IgD-negative memory B cell (primary cell): ENCODE data around the gene FAM25G. TPM values are rescaled to one million over a fixed set of nuclear protein-coding genes. Genes with fewer than 3 reads are reported as not detected.
"Not testable (repeated sequence)": the region's sequence is repeated elsewhere in the genome, so short reads cannot be mapped to it uniquely, and the experiment has no call there.

Source experiments
- H3K27ac Mint-ChIP-seq, 3 donors: one replicate each; pipeline ENCODE4 v1.8.0; 2020 to 2022; ENCODE audit warnings: mild to moderate bottlenecking in 3 of 3, mixed read lengths in 3 of 3, moderate library complexity in 1 of 3
- H3K27me3 Mint-ChIP-seq: one replicate; pipeline ENCODE4 v1.8.0; 2021; ENCODE audit warnings: mixed read lengths
- H3K36me3 Mint-ChIP-seq: one replicate; pipeline ENCODE4 v1.8.0; 2020; ENCODE audit warnings: mild to moderate bottlenecking, mixed read lengths
- H3K4me1 Mint-ChIP-seq, 3 donors: one replicate each; pipeline ENCODE4 v1.8.0; 2020 to 2022; ENCODE audit warnings: mixed read lengths in 3 of 3, mild to moderate bottlenecking in 1 of 3
- H3K4me3 Mint-ChIP-seq, 4 donors: one replicate each; pipeline ENCODE4 v1.8.0; 2020 to 2022; ENCODE audit warnings: mild to moderate bottlenecking in 4 of 4, mixed read lengths in 4 of 4, moderate library complexity in 3 of 4
- H3K9me3 Mint-ChIP-seq, 3 donors: one replicate each; pipeline ENCODE4 v1.8.0; 2020 to 2021; ENCODE audit warnings: mixed read lengths in 3 of 3, mild to moderate bottlenecking in 1 of 3
- polyA plus RNA-seq: library from polyadenylated mRNA; unstranded; fragments of 300-500 nt; fragmentation: Illumina TruSeq; gene quantifications from one replicate; pipeline ENCODE4 v1.2.3, GENCODE V29; 2021

Gene FAM25G
- polyA plus RNA-seq: not detected

GRCh38 chr10:47491600-47491999, at the start of gene FAM25G:
FAM25G (minus strand) TSS chr10:47491700; CDS start chr10:47491674, 26 bp downstream.
- H3K27me3 Mint-ChIP-seq, H3K9me3 Mint-ChIP-seq, H3K4me3 Mint-ChIP-seq, H3K36me3 Mint-ChIP-seq, H3K4me1 Mint-ChIP-seq, H3K27ac Mint-ChIP-seq: not testable (repeated sequence)

GRCh38 chr10:47536430-47536829, 44.9 kb upstream of the FAM25G start:
- H3K27ac Mint-ChIP-seq, H3K9me3 Mint-ChIP-seq, H3K27me3 Mint-ChIP-seq, H3K4me3 Mint-ChIP-seq, H3K4me1 Mint-ChIP-seq, H3K36me3 Mint-ChIP-seq: not testable (repeated sequence)

GRCh38 chr10:47523475-47523874, 32.0 kb upstream of the FAM25G start, which contains the start of gene AGAP9:
AGAP9 (minus strand) TSS chr10:47523638; CDS start chr10:47523526, 112 bp downstream.
- H3K4me1 Mint-ChIP-seq, H3K9me3 Mint-ChIP-seq, H3K27ac Mint-ChIP-seq, H3K27me3 Mint-ChIP-seq, H3K36me3 Mint-ChIP-seq, H3K4me3 Mint-ChIP-seq: not testable (repeated sequence)

GRCh38 chr10:47502313-47502712, 10.8 kb upstream of the FAM25G start:
- not testable (repeated sequence) for H3K27me3 Mint-ChIP-seq, H3K9me3 Mint-ChIP-seq, H3K4me3 Mint-ChIP-seq, H3K4me1 Mint-ChIP-seq, H3K36me3 Mint-ChIP-seq, H3K27ac Mint-ChIP-seq

- H3K27me3 Mint-ChIP-seq, H3K9me3 Mint-ChIP-seq, H3K27ac Mint-ChIP-seq, H3K4me1 Mint-ChIP-seq, H3K4me3 Mint-ChIP-seq, H3K36me3 Mint-ChIP-seq: not testable (repeated sequence)
These were observed 2.7 kb upstream of the FAM25G start for GRCh38 chr10:47494226-47494625.

GRCh38 chr10:47489630-47490029, 1.9 kb downstream of the FAM25G start:
- not testable (repeated sequence) for H3K36me3 Mint-ChIP-seq, H3K27me3 Mint-ChIP-seq, H3K4me3 Mint-ChIP-seq, H3K27ac Mint-ChIP-seq, H3K9me3 Mint-ChIP-seq, H3K4me1 Mint-ChIP-seq

- not testable (repeated sequence) for H3K27ac Mint-ChIP-seq, H3K4me3 Mint-ChIP-seq, H3K9me3 Mint-ChIP-seq, H3K4me1 Mint-ChIP-seq, H3K27me3 Mint-ChIP-seq, H3K36me3 Mint-ChIP-seq
These were observed 5.6 kb downstream of the FAM25G start for GRCh38 chr10:47485943-47486342.

- not testable (repeated sequence) for H3K4me3 Mint-ChIP-seq, H3K27me3 Mint-ChIP-seq, H3K4me1 Mint-ChIP-seq, H3K36me3 Mint-ChIP-seq, H3K9me3 Mint-ChIP-seq, H3K27ac Mint-ChIP-seq
These were observed 6.7 kb downstream of the FAM25G start for GRCh38 chr10:47484786-47485185.

GRCh38 chr10:47483923-47484322, 7.6 kb downstream of the FAM25G start, which contains the start of gene ANXA8:
ANXA8 (minus strand) TSS chr10:47484115; CDS start chr10:47483933, 182 bp downstream.
- H3K27ac Mint-ChIP-seq, H3K4me1 Mint-ChIP-seq, H3K36me3 Mint-ChIP-seq, H3K27me3 Mint-ChIP-seq, H3K9me3 Mint-ChIP-seq, H3K4me3 Mint-ChIP-seq: not testable (repeated sequence)

- H3K27me3 Mint-ChIP-seq, H3K36me3 Mint-ChIP-seq, H3K4me3 Mint-ChIP-seq, H3K27ac Mint-ChIP-seq, H3K9me3 Mint-ChIP-seq, H3K4me1 Mint-ChIP-seq: not testable (repeated sequence)
These were observed 9.1 kb downstream of the FAM25G start for GRCh38 chr10:47482367-47482766.

- H3K9me3 Mint-ChIP-seq, H3K27me3 Mint-ChIP-seq, H3K4me1 Mint-ChIP-seq, H3K36me3 Mint-ChIP-seq, H3K27ac Mint-ChIP-seq, H3K4me3 Mint-ChIP-seq: not testable (repeated sequence)
These were observed 9.7 kb downstream of the FAM25G start for GRCh38 chr10:47481768-47482181.

- H3K4me1 Mint-ChIP-seq, H3K27me3 Mint-ChIP-seq, H3K27ac Mint-ChIP-seq, H3K4me3 Mint-ChIP-seq, H3K36me3 Mint-ChIP-seq, H3K9me3 Mint-ChIP-seq: not testable (repeated sequence)
These were observed 10.2 kb downstream of the FAM25G start for GRCh38 chr10:47481182-47481766.

GRCh38 chr10:47480133-47480532, 11.4 kb downstream of the FAM25G start:
- not testable (repeated sequence) for H3K4me3 Mint-ChIP-seq, H3K4me1 Mint-ChIP-seq, H3K27me3 Mint-ChIP-seq, H3K36me3 Mint-ChIP-seq, H3K27ac Mint-ChIP-seq, H3K9me3 Mint-ChIP-seq

GRCh38 chr10:47478114-47478513, 13.4 kb downstream of the FAM25G start:
- H3K27me3 Mint-ChIP-seq, H3K36me3 Mint-ChIP-seq, H3K9me3 Mint-ChIP-seq, H3K4me3 Mint-ChIP-seq, H3K4me1 Mint-ChIP-seq, H3K27ac Mint-ChIP-seq: not testable (repeated sequence)

GRCh38 chr10:47477078-47477477, 14.4 kb downstream of the FAM25G start:
- not testable (repeated sequence) for H3K9me3 Mint-ChIP-seq, H3K4me3 Mint-ChIP-seq, H3K36me3 Mint-ChIP-seq, H3K27me3 Mint-ChIP-seq, H3K27ac Mint-ChIP-seq, H3K4me1 Mint-ChIP-seq

GRCh38 chr10:47475101-47475500, 16.4 kb downstream of the FAM25G start:
- H3K4me1 Mint-ChIP-seq, H3K4me3 Mint-ChIP-seq, H3K27ac Mint-ChIP-seq, H3K9me3 Mint-ChIP-seq, H3K27me3 Mint-ChIP-seq, H3K36me3 Mint-ChIP-seq: not testable (repeated sequence)

GRCh38 chr10:47473516-47473915, 18.0 kb downstream of the FAM25G start:
- H3K4me1 Mint-ChIP-seq, H3K4me3 Mint-ChIP-seq, H3K9me3 Mint-ChIP-seq, H3K36me3 Mint-ChIP-seq, H3K27me3 Mint-ChIP-seq, H3K27ac Mint-ChIP-seq: not testable (repeated sequence)
